Spleen (tissue), 13 donors: ENCODE data around the gene RAB22A. TPM values are rescaled to one million over a fixed set of nuclear protein-coding genes. Genes with fewer than 3 reads are reported as not detected.

Experiments used
- DNase-seq: peaks from one replicate; pipeline ENCODE4 v3.0.0-alpha.2; 2020
- H3K27ac ChIP-seq, 8 donors: fragments of 200-600 bp; sonication (generic) in 7 of 8; 1 replicate in 4 of 8; 2 replicates in 4 of 8; pipeline versions ENCODE4 v1.5.0 to v1.8.0; 2016 to 2021; ENCODE audit warnings: inconsistent platforms in 4 of 8, mild to moderate bottlenecking in 4 of 8, moderate library complexity in 1 of 8
- H3K27me3 ChIP-seq, 7 donors: fragments of 200-600 bp; sonication (generic) in 6 of 7; replicated peaks in 1 of 7; 1 replicate in 4 of 7; 2 replicates in 3 of 7; pipeline versions ENCODE4 v1.5.0 to v1.8.0; 2016 to 2021; ENCODE audit warnings: inconsistent platforms in 3 of 7, mild to moderate bottlenecking in 1 of 7
- H3K36me3 ChIP-seq, 6 donors: fragments of 200-600 bp; sonication (generic) in 5 of 6; 1 replicate in 4 of 6; 2 replicates in 2 of 6; pipeline versions ENCODE4 v1.5.0 to v1.8.0; 2016 to 2021; ENCODE audit warnings: inconsistent platforms in 2 of 6
- H3K4me1 ChIP-seq, 6 donors: fragments of 200-600 bp; sonication (generic) in 5 of 6; 1 replicate in 3 of 6; 2 replicates in 3 of 6; pipeline versions ENCODE4 v1.5.0 to v1.8.0; 2016 to 2021; ENCODE audit warnings: inconsistent platforms in 3 of 6
- H3K4me3 ChIP-seq, 8 donors: fragments of 200-600 bp; sonication (generic) in 7 of 8; 1 replicate in 4 of 8; 2 replicates in 4 of 8; pipeline versions ENCODE4 v1.5.0 to v1.8.0; 2016 to 2021; ENCODE audit warnings: inconsistent platforms in 4 of 8, mild to moderate bottlenecking in 4 of 8, moderate library complexity in 2 of 8
- H3K9me3 ChIP-seq, 8 donors: fragments of 200-600 bp; sonication (generic) in 7 of 8; 1 replicate in 4 of 8; 2 replicates in 4 of 8; pipeline versions ENCODE4 v1.5.0 to v1.8.0; 2016 to 2021; ENCODE audit warnings: inconsistent platforms in 4 of 8
- CTCF ChIP-seq, 11 experiments: fragments of 200-600 bp in 7 of 11; fragments of 450-650 bp in 4 of 11; sonication (generic) in 4 of 11; IDR thresholded peaks in 8 of 11; conservative IDR thresholded peaks in 3 of 11; 1 replicate in 7 of 11; 2 replicates in 4 of 11; pipeline versions ENCODE4 v1.4.0 to v1.8.0; 2016 to 2021; ENCODE audit warnings: antibody characterized with exemption in 11 of 11, inconsistent platforms in 4 of 11, mild to moderate bottlenecking in 1 of 11
- POLR2A ChIP-seq, 3 donors: fragments of 450-650 bp; IDR thresholded peaks; one replicate each; pipeline ENCODE4 v1.5.1; 2017; ENCODE audit warnings: antibody characterized with exemption in 3 of 3, mild to moderate bottlenecking in 1 of 3
- POLR2AphosphoS5 ChIP-seq, 3 donors: sonication (generic); formaldehyde crosslinking; IDR thresholded peaks; one replicate each; pipeline ENCODE4 v1.5.1; 2017; ENCODE audit warnings: antibody characterized with exemption in 3 of 3
- WGBS, 5 donors: extraction: QIAGEN DNeasy Blood & Tissue Kit in 3 of 5; methylation state at CpG; one replicate each; pipeline versions ENCODE4 v1.1.5 to v1.1.7; 2013 to 2018; 5-methylcytosine and 5-hydroxymethylcytosine counted together
- intact Hi-C: fragments of 100-400 bp; cut with DNase I; formaldehyde crosslinking; loops from one replicate; pipeline ENCODE4 v1.15.0; 2023; ENCODE audit warnings: low total_unique reads
- long read RNA-seq, 2 donors: transcript quantifications; one replicate each; lab custom pipeline, GENCODE V29; 2026
- polyA plus RNA-seq, 3 donors: library from polyadenylated mRNA; stranded (reverse); fragments of 200-250 nt; gene quantifications; one replicate each; pipeline ENCODE4 v1.2.1, GENCODE V29; 2013
- total RNA-seq, 7 donors: library from RNA; depleted of rRNA in 3 of 7; stranded (reverse); fragments of >200 nt in 3 of 7; fragmentation: NEBNext Ultra II Directional in 4 of 7; extraction: Animal tissue kit (Norgen Biotek cat#: 25700) in 4 of 7; gene quantifications; one replicate each; pipeline versions ENCODE4 v1.1.0 to v1.2.1, GENCODE V29; 2016 to 2021
- donor health status: healthy with polysubstance abuse.
- donor health status: DM: no; HTN: no; CAD: no; lungs with moderate emphysema.
- donor health status: DM: no; HTN: no; CAD: no.
- donor health status: Bipolar disorder and iron deficiency.
- donor health status: healthy.
- donor health status: DM: no; HTN: no; CAD: no.
- donor health status: DM: yes; HTN: yes; CAD: no.

The RAB22A gene
- total RNA-seq (10 to 100 TPM; 14.9 to 22.6 (median 21.0) TPM), polyA plus RNA-seq (1 to 10 TPM; 4.2 to 6.4 (median 4.8) TPM)
- long read RNA-seq, donor 1, full-length matches to known transcripts, result 8 of 8 reads
- long read RNA-seq, donor 1, partial matches to known transcripts, result 0 of 8 reads
- long read RNA-seq, donor 1, other reads (novel, unspliced or antisense), result 0 of 8 reads
- long read RNA-seq, donor 2, full-length matches to known transcripts, result 7 of 13 reads
- long read RNA-seq, donor 2, partial matches to known transcripts, result 6 of 13 reads
- long read RNA-seq, donor 2, other reads (novel, unspliced or antisense), result 0 of 13 reads

GRCh38 chr20:58309591-58310290 is at the start of gene RAB22A:
TSS of gene RAB22A (plus strand) at chr20:58309715. CDS start at chr20:58309977, 262 bp downstream.
- intact Hi-C loops, result no loop called here
- Histone ChIP-seq H3K27ac (peak within 1 kb of the TSS; percentile 78 to 96 (median 90)), H3K27me3 (no peaks in the 10 kb centered on the region), H3K4me3 (peak within 1 kb of the TSS; percentile 91 to 100 (median 97)), H3K9me3 (no peaks in the 10 kb centered on the region), H3K4me1 (peaks cover 28 to 84% (median 66%) of the 10 kb centered on the region in 6 donors), H3K36me3 (peaks cover 0 to 32% (median 17%) of the 10 kb centered on the region in 6 donors)
- 0 to 1% (median 1%) methylated on average over 19 to 73 of the region's 73 CpGs for WGBS, 5 donors
- TF ChIP-seq POLR2A (IDR thresholded peaks at IDR 0.05) (peak in 2 of 3 donors; percentile 66 to 74), CTCF (IDR thresholded peaks at IDR 0.05 in 8 of 11, conservative IDR thresholded peaks at IDR 0.05 in 3 of 11) (no peak), POLR2AphosphoS5 (IDR thresholded peaks at IDR 0.05) (peak; percentile 79 to 88 (median 84))
- peak; percentile 97 for DNase-seq

GRCh38 chr20:58260006-58260405 is 49.5 kb upstream of the RAB22A start:
- Histone ChIP-seq H3K27me3 (no peaks in the 10 kb centered on the region), H3K4me3 (no peak overlapping the region), H3K36me3 (peaks cover 0 to 44% (median 9%) of the 10 kb centered on the region in 6 donors), H3K9me3 (no peaks in the 10 kb centered on the region), H3K4me1 (peaks cover 0 to 19% (median 0%) of the 10 kb centered on the region in 6 donors), H3K27ac (no peak overlapping the region)
- WGBS, 5 donors, result 88 to 94% (median 92%) methylated on average over 5 of the region's 5 CpGs
- no peak for DNase-seq
- no peak for TF ChIP-seq POLR2AphosphoS5 (IDR thresholded peaks at IDR 0.05)
- no peak for TF ChIP-seq CTCF (IDR thresholded peaks at IDR 0.05 in 8 of 11, conservative IDR thresholded peaks at IDR 0.05 in 3 of 11)
- TF ChIP-seq POLR2A (IDR thresholded peaks at IDR 0.05), result no peak
- intact Hi-C loops, result no loop called here

- Histone ChIP-seq H3K4me3 (no peak overlapping the region), H3K27me3 (no peaks in the 10 kb centered on the region), H3K27ac (no peak overlapping the region), H3K4me1 (peaks cover 0 to 13% (median 0%) of the 10 kb centered on the region in 6 donors), H3K9me3 (no peaks in the 10 kb centered on the region), H3K36me3 (peaks cover 0 to 61% (median 20%) of the 10 kb centered on the region in 6 donors)
- intact Hi-C loops, result no loop called here
- TF ChIP-seq CTCF (IDR thresholded peaks at IDR 0.05 in 8 of 11, conservative IDR thresholded peaks at IDR 0.05 in 3 of 11) (no peak), POLR2A (IDR thresholded peaks at IDR 0.05) (no peak), POLR2AphosphoS5 (IDR thresholded peaks at IDR 0.05) (no peak)
- WGBS, 5 donors, result 76 to 91% (median 84%) methylated on average over 3 of the region's 3 CpGs
- DNase-seq, result no peak
Observed at GRCh38 chr20:58261660-58262059, 47.9 kb upstream of the RAB22A start.

- DNase-seq, result no peak
- H3K36me3 ChIP-seq, result peaks cover 0 to 87% (median 31%) of the 10 kb centered on the region in 6 donors
- no peaks in the 10 kb centered on the region for H3K27me3 ChIP-seq
- WGBS, 5 donors, result 90 to 95% (median 92%) methylated on average over 6 of the region's 6 CpGs
- no peaks in the 10 kb centered on the region for H3K9me3 ChIP-seq
- TF ChIP-seq CTCF (IDR thresholded peaks at IDR 0.05 in 8 of 11, conservative IDR thresholded peaks at IDR 0.05 in 3 of 11) (no peak), POLR2A (IDR thresholded peaks at IDR 0.05) (no peak), POLR2AphosphoS5 (IDR thresholded peaks at IDR 0.05) (no peak)
- no peak overlapping the region for H3K27ac ChIP-seq
- peaks cover 0 to 9% (median 4%) of the 10 kb centered on the region in 6 donors for H3K4me1 ChIP-seq
- intact Hi-C loops, result no loop called here
- no peak overlapping the region for H3K4me3 ChIP-seq
Observed at GRCh38 chr20:58264271-58264670, 45.2 kb upstream of the RAB22A start.
